Fibroblast of mammary gland (primary cell): ENCODE measurements around the gene ZBTB4.

Experiments
- DNase-seq: peaks from one replicate; pipeline ENCODE4 v3.0.0-alpha.2; 2010; ENCODE audit warnings: low read depth
- H3K4me3 ChIP-seq: 2 replicates; pipeline ENCODE4 v1.5.1; 2011; ENCODE audit warnings: low read depth, mild to moderate bottlenecking, low read length, moderate library complexity; ENCODE audit not compliant: control insufficient read depth
- TF ChIP-seq, protein P1 (sequence below): conservative IDR thresholded peaks from 2 replicates; pipeline ENCODE4 v1.5.1; 2011; ENCODE audit warnings: low read depth, low read length, inconsistent platforms; ENCODE audit not compliant: control insufficient read depth, insufficient read depth

Gene ZBTB4

DNA sequence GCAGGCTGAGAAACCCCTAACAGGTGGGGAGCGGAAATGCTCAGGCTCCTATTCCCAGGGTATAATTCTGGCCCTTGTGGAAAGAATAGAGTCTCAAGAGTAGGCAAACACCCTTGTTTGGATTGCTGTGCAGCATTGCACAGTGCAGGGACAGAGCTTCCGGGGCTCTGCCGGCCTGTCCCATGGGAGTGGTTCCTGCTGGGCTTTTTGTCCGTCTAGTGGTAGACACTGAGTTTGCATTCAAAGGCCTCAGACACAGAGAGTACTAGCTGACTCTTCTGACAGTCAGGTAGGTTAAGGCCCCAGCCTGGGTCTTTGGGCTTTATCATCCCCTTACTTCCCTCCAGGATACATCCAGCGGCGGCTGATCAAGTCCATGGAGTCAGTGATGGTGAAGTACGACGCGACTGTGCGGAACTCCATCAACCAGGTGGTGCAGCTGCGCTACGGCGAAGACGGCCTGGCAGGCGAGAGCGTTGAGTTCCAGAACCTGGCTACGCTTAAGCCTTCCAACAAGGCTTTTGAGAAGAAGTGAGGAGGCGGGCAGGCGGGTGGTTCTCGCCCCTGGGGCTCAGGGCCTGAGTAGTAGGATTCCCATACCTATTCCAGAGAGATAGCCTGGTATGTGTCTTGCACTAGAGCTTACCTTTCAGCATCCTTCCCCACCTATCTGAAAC is 22.9 kb upstream of the ZBTB4 start:
- no peak overlapping the region for H3K4me3 ChIP-seq
- no peak for DNase-seq
- TF ChIP-seq, protein P1, sequence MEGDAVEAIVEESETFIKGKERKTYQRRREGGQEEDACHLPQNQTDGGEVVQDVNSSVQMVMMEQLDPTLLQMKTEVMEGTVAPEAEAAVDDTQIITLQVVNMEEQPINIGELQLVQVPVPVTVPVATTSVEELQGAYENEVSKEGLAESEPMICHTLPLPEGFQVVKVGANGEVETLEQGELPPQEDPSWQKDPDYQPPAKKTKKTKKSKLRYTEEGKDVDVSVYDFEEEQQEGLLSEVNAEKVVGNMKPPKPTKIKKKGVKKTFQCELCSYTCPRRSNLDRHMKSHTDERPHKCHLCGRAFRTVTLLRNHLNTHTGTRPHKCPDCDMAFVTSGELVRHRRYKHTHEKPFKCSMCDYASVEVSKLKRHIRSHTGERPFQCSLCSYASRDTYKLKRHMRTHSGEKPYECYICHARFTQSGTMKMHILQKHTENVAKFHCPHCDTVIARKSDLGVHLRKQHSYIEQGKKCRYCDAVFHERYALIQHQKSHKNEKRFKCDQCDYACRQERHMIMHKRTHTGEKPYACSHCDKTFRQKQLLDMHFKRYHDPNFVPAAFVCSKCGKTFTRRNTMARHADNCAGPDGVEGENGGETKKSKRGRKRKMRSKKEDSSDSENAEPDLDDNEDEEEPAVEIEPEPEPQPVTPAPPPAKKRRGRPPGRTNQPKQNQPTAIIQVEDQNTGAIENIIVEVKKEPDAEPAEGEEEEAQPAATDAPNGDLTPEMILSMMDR: no peak

DNA sequence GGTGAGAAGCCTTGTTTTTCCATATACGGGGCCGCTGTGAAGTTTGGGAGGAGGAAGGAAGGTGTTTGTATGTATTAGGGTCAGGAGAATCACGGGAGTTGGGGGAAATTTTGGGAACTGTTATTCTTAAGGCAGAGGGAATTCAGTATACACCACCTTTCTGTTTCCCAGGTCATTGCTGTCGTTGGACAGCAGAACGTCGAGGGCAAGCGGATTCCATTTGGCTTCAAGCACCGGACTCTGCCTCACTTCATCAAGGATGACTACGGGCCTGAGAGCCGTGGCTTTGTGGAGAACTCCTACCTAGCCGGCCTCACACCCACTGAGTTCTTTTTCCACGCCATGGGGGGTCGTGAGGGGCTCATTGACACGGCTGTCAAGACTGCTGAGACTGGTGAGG is 22.3 kb upstream of the ZBTB4 start:
- TF ChIP-seq, protein P1: no peak
- DNase-seq: no peak
- no peak overlapping the region for H3K4me3 ChIP-seq

DNA sequence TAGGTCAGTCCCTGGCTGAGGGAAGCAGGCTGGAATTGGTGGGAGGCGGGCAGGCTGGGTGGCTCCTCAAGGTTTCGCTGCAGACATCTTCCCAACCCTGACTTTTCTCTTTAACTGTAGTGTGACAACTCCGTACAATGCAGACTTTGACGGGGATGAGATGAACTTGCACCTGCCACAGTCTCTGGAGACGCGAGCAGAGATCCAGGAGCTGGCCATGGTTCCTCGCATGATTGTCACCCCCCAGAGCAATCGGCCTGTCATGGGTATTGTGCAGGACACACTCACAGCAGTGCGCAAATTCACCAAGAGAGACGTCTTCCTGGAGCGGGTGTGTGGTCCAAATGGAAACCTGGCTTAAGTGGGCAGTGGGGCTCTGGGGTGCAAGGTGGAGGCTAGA is 19.7 kb upstream of the ZBTB4 start:
- DNase-seq: no peak
- H3K4me3 ChIP-seq: no peak overlapping the region

DNA sequence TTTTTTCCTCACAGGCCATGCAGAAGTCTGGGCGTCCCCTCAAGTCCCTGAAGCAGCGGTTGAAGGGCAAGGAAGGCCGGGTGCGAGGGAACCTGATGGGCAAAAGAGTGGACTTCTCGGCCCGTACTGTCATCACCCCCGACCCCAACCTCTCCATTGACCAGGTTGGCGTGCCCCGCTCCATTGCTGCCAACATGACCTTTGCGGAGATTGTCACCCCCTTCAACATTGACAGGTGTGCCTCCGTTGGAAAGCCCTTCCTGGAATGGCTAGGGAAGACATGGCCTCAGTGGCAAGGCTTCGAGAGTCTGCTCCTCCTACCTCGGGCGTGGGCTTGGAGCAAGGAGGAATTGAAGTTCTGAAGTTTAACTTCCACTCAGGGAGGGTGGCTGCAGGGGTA is 18.2 kb upstream of the ZBTB4 start:
- H3K4me3 ChIP-seq: no peak overlapping the region
- DNase-seq: no peak
- TF ChIP-seq, protein P1: no peak

More for the DNA sequence above, 19.7 kb upstream of the ZBTB4 start:
- TF ChIP-seq, protein P1: no peak

DNA sequence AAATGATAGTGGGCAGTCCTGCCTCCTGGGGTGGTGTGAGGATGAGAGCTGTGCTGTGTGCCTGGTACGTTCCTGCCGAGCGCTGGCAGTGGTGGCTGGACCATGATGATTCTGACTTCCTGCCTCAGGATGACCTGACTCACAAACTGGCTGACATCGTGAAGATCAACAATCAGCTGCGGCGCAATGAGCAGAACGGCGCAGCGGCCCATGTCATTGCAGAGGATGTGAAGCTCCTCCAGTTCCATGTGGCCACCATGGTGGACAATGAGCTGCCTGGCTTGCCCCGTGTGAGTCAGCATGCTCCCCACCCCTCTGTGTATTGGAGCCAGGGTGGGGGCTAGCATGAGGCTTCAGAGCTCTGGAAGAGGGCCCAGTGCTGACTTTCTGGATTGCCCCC is 17.8 kb upstream of the ZBTB4 start:
- TF ChIP-seq, protein P1: no peak
- no peak overlapping the region for H3K4me3 ChIP-seq
- no peak for DNase-seq

DNA sequence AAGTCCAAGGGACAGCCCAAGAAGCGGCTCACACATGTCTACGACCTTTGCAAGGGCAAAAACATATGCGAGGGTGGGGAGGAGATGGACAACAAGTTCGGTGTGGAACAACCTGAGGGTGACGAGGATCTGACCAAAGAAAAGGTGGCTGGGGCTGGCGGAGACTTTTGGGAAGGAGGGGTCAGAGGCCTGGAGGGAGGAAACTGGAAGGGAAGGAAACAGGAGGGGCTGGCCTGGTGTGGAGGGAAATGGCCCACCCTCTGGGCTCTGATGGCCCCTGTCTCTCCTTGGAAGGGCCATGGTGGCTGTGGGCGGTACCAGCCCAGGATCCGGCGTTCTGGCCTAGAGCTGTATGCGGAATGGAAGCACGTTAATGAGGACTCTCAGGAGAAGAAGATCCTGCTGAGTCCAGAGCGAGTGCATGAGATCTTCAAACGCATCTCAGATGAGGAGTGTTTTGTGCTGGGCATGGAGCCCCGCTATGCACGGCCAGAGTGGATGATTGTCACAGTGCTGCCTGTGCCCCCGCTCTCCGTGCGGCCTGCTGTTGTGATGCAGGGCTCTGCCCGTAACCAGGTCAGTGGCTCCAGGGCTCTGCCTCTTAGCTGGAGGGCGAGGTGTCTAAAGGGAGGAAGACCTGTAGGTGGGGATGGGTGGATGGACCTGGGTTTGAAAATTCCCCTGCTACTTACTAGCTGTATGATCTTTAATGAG is 17.2 kb upstream of the ZBTB4 start:
- TF ChIP-seq, protein P1: no peak
- H3K4me3 ChIP-seq: no peak overlapping the region
- no peak for DNase-seq

DNA sequence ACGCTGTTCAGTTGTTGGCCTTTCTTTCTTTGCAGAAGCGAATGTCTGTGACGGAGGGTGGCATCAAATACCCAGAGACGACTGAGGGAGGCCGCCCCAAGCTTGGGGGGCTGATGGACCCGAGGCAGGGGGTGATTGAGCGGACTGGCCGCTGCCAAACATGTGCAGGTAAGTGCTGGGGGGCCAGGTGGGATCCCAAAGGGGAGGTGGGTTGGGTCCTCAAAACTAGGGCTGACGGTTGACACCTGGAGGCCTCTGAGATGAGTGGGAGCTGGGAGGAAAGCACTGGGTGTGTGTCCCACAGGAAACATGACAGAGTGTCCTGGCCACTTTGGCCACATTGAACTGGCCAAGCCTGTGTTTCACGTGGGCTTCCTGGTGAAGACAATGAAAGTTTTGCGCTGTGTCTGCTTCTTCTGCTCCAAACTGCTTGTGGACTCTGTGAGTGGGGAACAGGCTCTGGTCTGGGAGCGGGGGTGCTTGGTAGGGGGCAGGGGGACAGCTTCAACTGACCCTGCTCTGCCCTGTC is 16.5 kb upstream of the ZBTB4 start:
- DNase-seq: no peak
- no peak overlapping the region for H3K4me3 ChIP-seq
- TF ChIP-seq, protein P1: no peak
